Prostate gland (tissue), 2 donors: ENCODE results near the gene TGM1.
A peak's percentile ranks its signal among the peaks of the same experiment; 100 is the strongest.

Experiments
- POLR2AphosphoS5 ChIP-seq: sonication (generic); formaldehyde crosslinking; IDR thresholded peaks from one replicate; pipeline ENCODE4 v1.6.1; 2017; ENCODE audit warnings: antibody characterized with exemption
- TF ChIP-seq, protein P1 (sequence below), 4 experiments: fragments of 200-600 bp in 2 of 4; fragments of 450-650 bp in 2 of 4; sonication (generic) in 2 of 4; IDR thresholded peaks; 1 replicate in 3 of 4; 2 replicates in 1 of 4; pipeline ENCODE4 v1.5.1; 2016 to 2019; ENCODE audit warnings: antibody characterized with exemption in 4 of 4, mild to moderate bottlenecking in 2 of 4, moderate library complexity in 2 of 4

DNA sequence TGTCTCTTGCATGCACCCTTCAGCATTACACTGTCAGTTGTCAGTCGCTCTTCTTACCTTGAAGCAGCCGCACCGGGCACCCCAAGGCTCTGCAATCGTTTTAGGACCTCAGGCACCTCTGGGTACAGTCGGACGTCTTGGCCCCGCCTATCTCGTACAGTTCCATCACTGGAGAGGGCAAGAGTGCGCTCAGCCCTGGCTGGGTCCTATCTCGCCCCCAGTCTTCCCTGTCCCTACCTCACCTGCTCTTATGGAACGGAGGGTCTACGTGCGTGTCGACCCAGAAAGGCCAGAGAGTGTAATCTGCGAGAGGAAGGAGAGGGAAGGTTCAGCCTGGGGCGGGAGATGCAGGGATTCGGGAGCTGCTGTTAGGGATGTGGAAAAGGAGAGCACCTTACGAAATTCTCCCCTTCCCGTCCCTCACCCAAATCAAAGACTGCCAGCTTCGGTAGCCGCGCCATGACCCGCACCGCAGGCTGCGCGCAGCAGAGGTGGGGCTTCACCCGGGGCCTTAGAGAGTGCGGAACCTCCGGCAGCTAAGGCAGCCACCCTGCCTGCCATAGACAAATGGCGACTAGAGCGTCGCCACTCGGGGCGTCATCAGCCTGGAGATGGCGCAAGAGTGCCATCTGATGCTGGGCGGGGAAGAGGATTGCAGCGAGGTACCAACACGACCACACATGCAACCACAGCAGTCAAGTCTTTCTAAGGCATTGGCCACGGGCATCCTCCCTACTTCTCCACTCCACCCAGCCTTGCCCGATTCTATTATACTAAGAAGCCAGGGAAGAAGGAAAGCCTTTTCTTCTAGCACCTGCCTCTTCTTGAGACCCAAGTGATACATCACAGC is 47.3 kb downstream of the TGM1 start, which contains the start of gene MDP1:
- TF ChIP-seq POLR2AphosphoS5 = peak; percentile 92
- TF ChIP-seq, protein P1, sequence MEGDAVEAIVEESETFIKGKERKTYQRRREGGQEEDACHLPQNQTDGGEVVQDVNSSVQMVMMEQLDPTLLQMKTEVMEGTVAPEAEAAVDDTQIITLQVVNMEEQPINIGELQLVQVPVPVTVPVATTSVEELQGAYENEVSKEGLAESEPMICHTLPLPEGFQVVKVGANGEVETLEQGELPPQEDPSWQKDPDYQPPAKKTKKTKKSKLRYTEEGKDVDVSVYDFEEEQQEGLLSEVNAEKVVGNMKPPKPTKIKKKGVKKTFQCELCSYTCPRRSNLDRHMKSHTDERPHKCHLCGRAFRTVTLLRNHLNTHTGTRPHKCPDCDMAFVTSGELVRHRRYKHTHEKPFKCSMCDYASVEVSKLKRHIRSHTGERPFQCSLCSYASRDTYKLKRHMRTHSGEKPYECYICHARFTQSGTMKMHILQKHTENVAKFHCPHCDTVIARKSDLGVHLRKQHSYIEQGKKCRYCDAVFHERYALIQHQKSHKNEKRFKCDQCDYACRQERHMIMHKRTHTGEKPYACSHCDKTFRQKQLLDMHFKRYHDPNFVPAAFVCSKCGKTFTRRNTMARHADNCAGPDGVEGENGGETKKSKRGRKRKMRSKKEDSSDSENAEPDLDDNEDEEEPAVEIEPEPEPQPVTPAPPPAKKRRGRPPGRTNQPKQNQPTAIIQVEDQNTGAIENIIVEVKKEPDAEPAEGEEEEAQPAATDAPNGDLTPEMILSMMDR (IDR thresholded peaks at IDR 0.05) = peak in 3 of 4 experiments; percentile 64 to 72 (median 64)
